Neutrophil (primary cell): ENCODE measurements around the gene KRT82.

Experiments used
- H3K27ac ChIP-seq: fragments of 200-600 bp; sonication (generic); 2 replicates; pipeline ENCODE4 v1.5.1; 2016; ENCODE audit warnings: mild to moderate bottlenecking, moderate library complexity
- H3K27me3 ChIP-seq: fragments of 200-600 bp; sonication (generic); 2 replicates; pipeline ENCODE4 v1.6.0; 2016; ENCODE audit warnings: mild to moderate bottlenecking
- H3K36me3 ChIP-seq: fragments of 200-600 bp; sonication (generic); 2 replicates; pipeline ENCODE4 v1.5.1; 2017
- H3K4me1 ChIP-seq, 2 experiments: fragments of 200-600 bp in 1 of 2; sonication (generic) in 1 of 2; 1 replicate in 1 of 2; 2 replicates in 1 of 2; pipeline versions ENCODE4 v1.5.1 to v1.6.1; 2013 to 2016; ENCODE audit warnings: low read depth in 1 of 2, low read length in 1 of 2, mild to moderate bottlenecking in 1 of 2, moderate library complexity in 1 of 2; ENCODE audit not compliant: control insufficient read depth in 1 of 2, insufficient read depth in 1 of 2
- H3K4me3 ChIP-seq, 2 experiments: fragments of 200-600 bp in 1 of 2; sonication (generic) in 1 of 2; 1 replicate in 1 of 2; 2 replicates in 1 of 2; pipeline ENCODE4 v1.5.1; 2013 to 2016; ENCODE audit warnings: low read depth in 1 of 2, low read length in 1 of 2, mild to moderate bottlenecking in 1 of 2, moderate library complexity in 1 of 2
- H3K9me3 ChIP-seq: fragments of 200-600 bp; sonication (generic); 2 replicates; pipeline ENCODE4 v1.5.1; 2016
- TF ChIP-seq, protein P1 (sequence below): fragments of 200-600 bp; sonication (generic); IDR thresholded peaks from 2 replicates; pipeline ENCODE4 v1.5.1; 2016; ENCODE audit warnings: antibody characterized with exemption

Gene KRT82

DNA sequence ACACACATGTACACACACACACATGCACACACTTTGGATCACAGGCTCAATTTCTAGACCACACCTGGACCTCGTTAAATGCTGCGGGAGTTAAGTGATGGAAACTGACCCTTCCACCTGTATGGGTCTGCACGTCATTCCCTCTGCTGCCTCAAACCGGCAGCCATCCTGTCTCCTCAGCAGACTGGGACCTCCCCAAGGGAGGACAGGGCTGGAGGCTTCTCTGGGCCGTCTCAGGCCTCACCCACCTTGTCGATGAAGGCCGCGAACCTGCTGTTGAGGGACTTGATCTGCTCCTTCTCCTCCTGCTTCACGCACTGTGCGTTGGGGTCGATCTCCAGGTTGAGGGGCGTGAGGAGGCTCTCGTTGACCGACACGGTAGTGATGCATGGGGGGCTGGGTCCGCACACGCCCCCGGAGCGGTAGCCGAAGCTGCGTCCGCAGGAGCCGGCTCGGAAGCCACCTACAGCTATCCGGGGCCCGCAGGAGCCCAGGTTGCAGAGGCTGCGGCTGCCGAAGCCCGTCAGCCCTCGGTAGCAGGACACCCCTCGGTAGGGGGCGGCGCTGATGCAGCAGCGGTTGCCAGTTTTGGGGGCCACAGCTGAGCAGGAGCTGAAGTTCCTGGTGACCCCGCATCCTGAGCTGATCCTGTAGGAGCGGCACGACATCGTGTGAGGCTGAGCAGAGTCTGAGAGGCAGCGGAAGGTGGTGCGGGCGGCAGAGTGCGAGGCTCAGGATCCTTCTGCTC, 39.2 kb downstream of the KRT82 start, which contains the start of gene KRT85:
TSS of gene KRT85 (minus strand) at position 744 of the 748 bp plus-strand sequence. CDS start at position 668, 76 bp downstream.
- Histone ChIP-seq H3K27me3 (peaks cover 6% of the 10 kb centered on the region), H3K9me3 (no peaks in the 10 kb centered on the region), H3K27ac (no peak within 1 kb of the TSS), H3K4me3 (no peak within 1 kb of the TSS), H3K4me1 (no peaks in the 10 kb centered on the region), H3K36me3 (no peaks in the 10 kb centered on the region)
- TF ChIP-seq, protein P1, sequence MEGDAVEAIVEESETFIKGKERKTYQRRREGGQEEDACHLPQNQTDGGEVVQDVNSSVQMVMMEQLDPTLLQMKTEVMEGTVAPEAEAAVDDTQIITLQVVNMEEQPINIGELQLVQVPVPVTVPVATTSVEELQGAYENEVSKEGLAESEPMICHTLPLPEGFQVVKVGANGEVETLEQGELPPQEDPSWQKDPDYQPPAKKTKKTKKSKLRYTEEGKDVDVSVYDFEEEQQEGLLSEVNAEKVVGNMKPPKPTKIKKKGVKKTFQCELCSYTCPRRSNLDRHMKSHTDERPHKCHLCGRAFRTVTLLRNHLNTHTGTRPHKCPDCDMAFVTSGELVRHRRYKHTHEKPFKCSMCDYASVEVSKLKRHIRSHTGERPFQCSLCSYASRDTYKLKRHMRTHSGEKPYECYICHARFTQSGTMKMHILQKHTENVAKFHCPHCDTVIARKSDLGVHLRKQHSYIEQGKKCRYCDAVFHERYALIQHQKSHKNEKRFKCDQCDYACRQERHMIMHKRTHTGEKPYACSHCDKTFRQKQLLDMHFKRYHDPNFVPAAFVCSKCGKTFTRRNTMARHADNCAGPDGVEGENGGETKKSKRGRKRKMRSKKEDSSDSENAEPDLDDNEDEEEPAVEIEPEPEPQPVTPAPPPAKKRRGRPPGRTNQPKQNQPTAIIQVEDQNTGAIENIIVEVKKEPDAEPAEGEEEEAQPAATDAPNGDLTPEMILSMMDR: no peak

DNA sequence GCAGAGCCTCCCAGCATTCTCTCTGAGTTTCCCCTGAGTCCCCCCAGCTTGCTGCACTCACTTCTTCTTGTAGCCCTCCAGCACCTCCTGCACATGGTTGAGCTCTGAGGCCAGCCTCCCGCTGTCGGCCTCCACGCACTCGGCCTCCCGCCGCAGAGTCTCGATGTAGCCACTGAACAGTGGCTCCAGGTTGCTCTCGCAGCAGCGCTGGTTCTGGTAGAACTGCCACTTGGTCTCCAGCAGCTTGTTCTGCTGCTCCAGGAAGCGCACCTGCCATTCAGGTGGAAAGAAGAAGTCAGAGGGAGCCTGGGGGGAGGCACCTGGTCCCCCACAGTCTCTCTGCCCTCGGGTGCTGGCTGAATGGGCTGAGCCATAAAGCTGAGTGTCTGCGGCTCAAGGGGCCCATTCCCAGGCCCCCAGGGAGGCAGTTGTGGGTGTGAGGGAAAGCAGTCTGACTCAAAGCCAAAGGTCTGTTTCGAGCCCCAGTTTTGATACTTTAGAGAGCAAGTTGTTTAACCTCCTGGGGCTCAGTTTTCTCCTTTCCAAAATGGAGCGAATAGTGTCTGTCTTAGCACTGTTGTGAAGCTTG, 41.1 kb downstream of the KRT82 start:
- TF ChIP-seq, protein P1: no peak
- H3K27me3 ChIP-seq: peaks cover 6% of the 10 kb centered on the region

DNA sequence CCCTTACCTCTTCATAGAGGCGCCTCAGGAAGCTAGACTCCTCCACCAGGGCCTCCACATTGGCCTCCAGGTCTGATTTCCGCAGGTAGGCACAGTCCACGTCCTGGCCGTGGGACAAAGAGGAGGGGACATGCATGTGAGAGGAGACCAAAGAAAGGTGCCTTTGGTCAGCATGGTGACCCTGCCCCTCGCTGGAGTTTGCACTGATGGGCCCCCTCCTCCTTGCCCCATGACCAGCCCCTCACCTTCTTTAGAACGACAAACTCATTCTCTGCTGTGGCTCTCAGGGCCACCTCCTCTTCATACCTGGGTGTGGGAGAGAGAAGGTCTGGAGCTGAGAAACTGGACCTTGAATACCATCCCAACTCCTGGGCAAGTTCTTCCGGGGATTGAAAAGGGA, 42.1 kb downstream of the KRT82 start:
- no peak overlapping the region for H3K27ac ChIP-seq
- H3K9me3 ChIP-seq: no peaks in the 10 kb centered on the region
- H3K27me3 ChIP-seq: peaks cover 6% of the 10 kb centered on the region
- no peaks in the 10 kb centered on the region for H3K4me1 ChIP-seq
- no peaks in the 10 kb centered on the region for H3K36me3 ChIP-seq
- TF ChIP-seq, protein P1: no peak
- no peak overlapping the region for H3K4me3 ChIP-seq

More for the DNA sequence above, 41.1 kb downstream of the KRT82 start:
- no peak overlapping the region for H3K27ac ChIP-seq
- H3K4me3 ChIP-seq: no peak overlapping the region
- no peaks in the 10 kb centered on the region for H3K9me3 ChIP-seq
- no peaks in the 10 kb centered on the region for H3K4me1 ChIP-seq
- no peaks in the 10 kb centered on the region for H3K36me3 ChIP-seq

DNA sequence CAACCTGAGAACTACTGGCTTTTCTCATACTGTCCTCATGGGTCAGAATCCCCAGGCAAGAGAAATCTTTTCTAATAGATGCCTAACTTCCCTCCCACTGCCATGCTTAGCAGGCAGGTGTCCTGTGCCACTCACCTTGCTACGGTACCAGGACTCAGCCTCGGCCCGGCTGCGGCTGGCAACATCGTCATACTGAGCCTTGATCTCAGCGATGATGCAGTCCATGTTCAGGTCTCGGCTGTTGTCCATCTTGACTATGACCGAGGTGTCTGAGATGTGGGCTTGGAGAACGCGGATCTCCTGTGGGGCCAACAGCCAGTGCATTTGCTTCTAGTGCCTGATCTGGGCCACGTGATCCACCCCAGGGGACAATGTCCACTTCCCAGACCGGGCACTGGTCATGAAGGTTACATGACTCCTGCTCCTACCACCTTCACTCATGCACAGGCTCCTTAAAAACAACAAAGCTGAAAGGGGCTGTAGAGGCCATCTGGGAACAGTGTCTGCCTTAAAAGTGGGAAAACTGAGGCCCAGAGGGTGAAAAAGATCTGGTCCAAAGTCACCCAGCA, 42.9 kb downstream of the KRT82 start:
- Histone ChIP-seq H3K27ac (no peak overlapping the region), H3K36me3 (no peaks in the 10 kb centered on the region), H3K4me1 (no peaks in the 10 kb centered on the region), H3K4me3 (no peak overlapping the region), H3K27me3 (no peaks in the 10 kb centered on the region), H3K9me3 (no peaks in the 10 kb centered on the region)
- TF ChIP-seq, protein P1: no peak

DNA sequence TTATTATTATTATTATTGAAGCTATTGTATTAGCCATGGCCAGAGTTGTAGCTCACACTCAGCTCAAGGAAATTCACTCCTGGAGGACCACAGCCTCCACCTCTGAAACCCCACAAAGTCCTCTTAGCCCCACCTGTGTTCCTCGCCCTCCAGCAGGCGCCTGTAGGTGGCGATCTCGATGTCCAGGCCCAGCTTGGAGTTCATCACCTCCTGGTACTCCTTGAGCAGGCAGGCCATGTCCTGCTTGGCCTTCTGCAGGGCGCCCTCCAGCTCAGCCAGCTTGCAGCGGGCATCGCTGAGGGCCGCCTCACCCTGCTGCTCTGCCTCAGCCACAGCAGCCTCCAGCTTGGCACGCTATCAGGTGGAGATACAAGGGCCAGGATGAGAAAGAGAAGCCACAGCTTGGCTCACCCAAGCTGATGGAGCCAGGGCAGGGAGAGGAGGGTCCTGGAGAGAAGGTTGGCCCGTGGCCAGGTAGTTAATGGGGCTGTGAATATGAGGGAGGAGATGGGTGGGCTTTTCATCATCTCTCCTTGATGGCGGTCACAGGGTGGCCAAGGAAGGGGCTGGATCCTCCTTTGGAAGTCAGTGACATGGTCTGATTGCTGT, 43.9 kb downstream of the KRT82 start:
- no peaks in the 10 kb centered on the region for H3K9me3 ChIP-seq
- H3K27ac ChIP-seq: no peak overlapping the region
- H3K27me3 ChIP-seq: peaks cover 6% of the 10 kb centered on the region
- H3K4me1 ChIP-seq: no peaks in the 10 kb centered on the region
- no peak overlapping the region for H3K4me3 ChIP-seq
- H3K36me3 ChIP-seq: no peaks in the 10 kb centered on the region
- TF ChIP-seq, protein P1: no peak
